Gastrocnemius medialis (tissue), 4 donors: Measurements from ENCODE around the gene NR2F1. TPM values are rescaled to one million over a fixed set of nuclear protein-coding genes. Genes with fewer than 3 reads are reported as not detected.

Experiments
- ATAC-seq, 2 donors: fragments of 150-250 bp; one replicate each; pipeline ENCODE4 v1.9.1; 2016
- DNase-seq, 2 donors: peaks; one replicate each; pipeline ENCODE4 v3.0.0-alpha.2; 2019
- H3K27ac ChIP-seq, 4 donors: fragments of 200-600 bp; sonication (generic); 1 replicate in 1 of 4; 2 replicates in 3 of 4; pipeline ENCODE4 v1.5.1; 2016 to 2018; ENCODE audit warnings: mild to moderate bottlenecking in 2 of 4, moderate library complexity in 1 of 4
- H3K27me3 ChIP-seq, 3 donors: fragments of 200-600 bp; sonication (generic) in 2 of 3; 1 replicate in 1 of 3; 2 replicates in 2 of 3; pipeline versions ENCODE4 v1.5.1 to v1.6.0; 2016 to 2019; ENCODE audit warnings: mild to moderate bottlenecking in 1 of 3, moderate library complexity in 1 of 3
- H3K36me3 ChIP-seq, 2 donors: fragments of 200-600 bp; sonication (generic) in 1 of 2; one replicate each; pipeline ENCODE4 v1.5.1; 2017 to 2018
- H3K4me1 ChIP-seq, 2 donors: fragments of 200-600 bp; sonication (generic) in 1 of 2; one replicate each; pipeline ENCODE4 v1.5.1; 2016 to 2017; ENCODE audit warnings: mild to moderate bottlenecking in 2 of 2
- H3K4me3 ChIP-seq, 4 donors: fragments of 200-600 bp; sonication (generic) in 3 of 4; 1 replicate in 1 of 4; 2 replicates in 3 of 4; pipeline ENCODE4 v1.5.1; 2016 to 2019; ENCODE audit warnings: mild to moderate bottlenecking in 2 of 4
- H3K9me3 ChIP-seq, 3 donors: fragments of 200-600 bp; sonication (generic) in 2 of 3; 1 replicate in 1 of 3; 2 replicates in 2 of 3; pipeline ENCODE4 v1.5.1; 2016 to 2019
- CTCF ChIP-seq, 5 experiments: fragments of 450-650 bp in 3 of 5; fragments of 200-600 bp in 2 of 5; sonication (generic) in 2 of 5; IDR thresholded peaks in 4 of 5; conservative IDR thresholded peaks in 1 of 5; 1 replicate in 4 of 5; 2 replicates in 1 of 5; pipeline ENCODE4 v1.5.1; 2016 to 2019; ENCODE audit warnings: antibody characterized with exemption in 5 of 5, mild to moderate bottlenecking in 3 of 5, moderate library complexity in 3 of 5
- POLR2A ChIP-seq, 2 donors: fragments of 450-650 bp; IDR thresholded peaks; one replicate each; pipeline ENCODE4 v1.6.1; 2017; ENCODE audit warnings: antibody characterized with exemption in 2 of 2, mild to moderate bottlenecking in 2 of 2, moderate library complexity in 2 of 2
- in situ Hi-C, 4 donors: fragments of 200-750 bp; cut with MboI; loops; one replicate each; pipeline versions ENCODE4 v1.15.0 to v1.8.0; 2017; ENCODE audit warnings: low sequenced_read_pairs in 4 of 4
- intact Hi-C: fragments of 100-400 bp; cut with DNase I; formaldehyde crosslinking; loops from one replicate; pipeline ENCODE4 v1.15.1; 2023; ENCODE audit warnings: low total_unique reads
- total RNA-seq, 4 donors: library from RNA; depleted of rRNA; stranded (reverse); fragments of >200 nt; gene quantifications; one replicate each; pipeline versions ENCODE4 v1.1.0 to v1.2.3, GENCODE V29; 2016

Gene NR2F1
- total RNA-seq, 4 donors from 2014 or later = 0.36 to 0.55 TPM; not detected in 2

- in situ Hi-C loops (loop anchor here in 2 of 4 donors (25.0 kb wide), 2 partner anchors 300 to 500 kb away; a partner anchor contains a TSS), intact Hi-C loops (no loop called here)
- Histone ChIP-seq H3K4me1 (peaks cover 4 to 8% of the 10 kb centered on the region in 2 donors), H3K27ac (no peak overlapping the region), H3K4me3 (no peak overlapping the region), H3K27me3 (peaks cover 76 to 89% (median 88%) of the 10 kb centered on the region in 3 donors), H3K36me3 (no peaks in the 10 kb centered on the region), H3K9me3 (no peaks in the 10 kb centered on the region)
- ATAC-seq = no peak
- TF ChIP-seq POLR2A (IDR thresholded peaks at IDR 0.05) (no peak), CTCF (IDR thresholded peaks at IDR 0.05 in 4 of 5, conservative IDR thresholded peaks at IDR 0.05 in 1 of 5) (no peak)
- DNase-seq = no peak
These were observed 29.2 kb downstream of the NR2F1 start for GRCh38 chr5:93611976-93612854.

DNA sequence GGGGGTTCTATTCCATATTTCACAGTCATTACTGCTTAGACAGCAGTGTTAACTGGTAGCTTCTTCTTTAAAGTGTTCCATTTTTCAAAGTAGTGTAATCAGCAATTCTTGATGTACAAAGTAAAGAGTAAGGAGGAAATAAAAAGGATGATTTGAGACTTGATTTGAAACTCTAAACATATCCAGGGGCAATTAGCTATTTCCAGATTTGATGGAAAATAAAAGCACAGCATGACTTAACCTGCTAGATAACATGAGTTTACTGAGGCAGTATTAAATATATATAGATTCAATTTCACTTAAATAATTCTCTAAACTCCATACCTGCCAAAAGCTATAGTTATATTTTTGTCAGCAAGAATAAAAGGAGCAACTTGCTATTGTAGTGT, 29.8 kb downstream of the NR2F1 start:
- Histone ChIP-seq H3K27ac (no peak overlapping the region), H3K36me3 (no peaks in the 10 kb centered on the region), H3K4me1 (peaks cover 3 to 4% of the 10 kb centered on the region in 2 donors), H3K27me3 (peaks cover 69 to 82% (median 81%) of the 10 kb centered on the region in 3 donors), H3K4me3 (no peak overlapping the region), H3K9me3 (no peaks in the 10 kb centered on the region)
- intact Hi-C loops (no loop called here), in situ Hi-C loops (loop anchor here in 2 of 4 donors (25.0 kb wide), 2 partner anchors 299 to 499 kb away; a partner anchor contains a TSS)
- no peak for DNase-seq
- TF ChIP-seq CTCF (IDR thresholded peaks at IDR 0.05 in 4 of 5, conservative IDR thresholded peaks at IDR 0.05 in 1 of 5) (no peak), POLR2A (IDR thresholded peaks at IDR 0.05) (no peak)
- ATAC-seq = no peak

DNA sequence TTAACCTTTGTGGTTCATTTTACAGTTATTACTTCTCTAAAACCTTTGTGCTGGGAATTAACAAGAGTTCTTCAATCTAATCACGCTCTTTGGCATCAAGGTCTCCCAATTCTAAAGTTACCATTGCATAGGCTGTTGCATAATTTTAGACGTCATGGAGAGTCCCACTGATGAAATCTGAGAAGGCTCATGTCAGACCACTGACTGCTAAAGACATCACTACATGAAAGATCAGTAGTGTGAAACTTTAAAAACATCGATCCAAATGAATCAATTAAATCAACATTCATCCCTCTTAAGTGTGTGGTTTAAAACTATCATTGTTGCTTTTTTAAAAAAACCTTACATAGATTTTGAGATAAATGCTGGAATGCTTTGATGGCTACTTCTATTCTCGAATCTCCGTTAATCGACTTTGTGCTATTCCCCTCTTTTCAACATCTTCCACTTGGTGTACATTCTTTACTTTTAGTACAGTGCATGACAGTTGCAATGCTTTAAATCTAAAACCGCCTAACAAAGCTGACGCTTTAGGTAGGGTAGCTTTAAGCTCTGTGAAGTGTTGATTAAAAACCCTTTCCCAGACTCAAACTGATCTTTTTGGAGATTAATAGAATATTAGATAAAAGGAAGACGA, 33.6 kb downstream of the NR2F1 start:
- no peak for TF ChIP-seq CTCF (IDR thresholded peaks at IDR 0.05 in 4 of 5, conservative IDR thresholded peaks at IDR 0.05 in 1 of 5)
- TF ChIP-seq POLR2A (IDR thresholded peaks at IDR 0.05) = no peak
- H3K4me3 ChIP-seq = no peak overlapping the region
- peaks cover 31 to 44% (median 44%) of the 10 kb centered on the region in 3 donors for H3K27me3 ChIP-seq
- no peak overlapping the region for H3K27ac ChIP-seq
- peaks cover 0 to 7% of the 10 kb centered on the region in 2 donors for H3K4me1 ChIP-seq
- no peaks in the 10 kb centered on the region for H3K36me3 ChIP-seq
- no peak for ATAC-seq
- H3K9me3 ChIP-seq = no peaks in the 10 kb centered on the region
- in situ Hi-C loops = loop anchor here in 2 of 4 donors (25.0 kb wide), 2 partner anchors 296 to 496 kb away; a partner anchor contains a TSS
- DNase-seq = no peak
- intact Hi-C loops = no loop called here

- in situ Hi-C loops (loop anchor here in 2 of 4 donors (25.0 kb wide), 2 partner anchors 292 to 492 kb away; a partner anchor contains a TSS), intact Hi-C loops (loop anchor here (5.0 kb wide), 1 partner anchor 43 kb away; no protein-coding TSS in a partner anchor)
- Histone ChIP-seq H3K4me1 (peaks cover 0 to 10% of the 10 kb centered on the region in 2 donors), H3K27me3 (peaks cover 0 to 6% (median 6%) of the 10 kb centered on the region in 3 donors), H3K9me3 (no peaks in the 10 kb centered on the region), H3K36me3 (no peaks in the 10 kb centered on the region), H3K4me3 (peak overlapping the region; percentile 71 to 81 (median 74)), H3K27ac (peak overlapping the region; percentile 58 to 63 (median 60))
- TF ChIP-seq POLR2A (IDR thresholded peaks at IDR 0.05) = no peak
- TF ChIP-seq CTCF (IDR thresholded peaks at IDR 0.05 in 4 of 5, conservative IDR thresholded peaks at IDR 0.05 in 1 of 5) = no peak
- peak; percentile 75 to 79 for ATAC-seq
- no peak for DNase-seq
These were observed 37.7 kb downstream of the NR2F1 start for GRCh38 chr5:93620487-93621326.
